ENCODE results near the gene POU2F1.

- TF ChIP-seq CTCF (IDR thresholded peaks at IDR 0.05): no peak
- no peak for TF ChIP-seq EP300 (IDR thresholded peaks at IDR 0.05)
These were observed 28.3 kb downstream of the POU2F1 start for GRCh38 chr1:167248707-167249642.

Measured in ovary (tissue), 3 donors.